Esophagus (tissue), 2 donors: ENCODE data around the gene RIMKLB. TPM values are rescaled to one million over a fixed set of nuclear protein-coding genes. Genes with fewer than 3 reads are reported as not detected.

Experiments used
- H3K27ac ChIP-seq, 2 donors: one replicate each; pipeline ENCODE4 v1.5.1; 2013; ENCODE audit warnings: low read depth in 2 of 2, mild to moderate bottlenecking in 2 of 2, inconsistent platforms in 1 of 2, low read length in 1 of 2, moderate library complexity in 1 of 2
- H3K27me3 ChIP-seq, 2 donors: one replicate each; pipeline ENCODE4 v1.6.1; 2013; ENCODE audit warnings: low read length in 2 of 2, control low read depth in 1 of 2, mild to moderate bottlenecking in 1 of 2; ENCODE audit not compliant: insufficient read depth in 2 of 2, control insufficient read depth in 1 of 2
- H3K36me3 ChIP-seq, 2 donors: one replicate each; pipeline ENCODE4 v1.6.1; 2013; ENCODE audit warnings: low read length in 1 of 2; ENCODE audit not compliant: control insufficient read depth in 2 of 2, insufficient read depth in 2 of 2
- H3K4me1 ChIP-seq, 2 donors: one replicate each; pipeline ENCODE4 v1.6.1; 2013; ENCODE audit warnings: low read length in 1 of 2; ENCODE audit not compliant: control insufficient read depth in 2 of 2, insufficient read depth in 2 of 2
- H3K4me3 ChIP-seq, 2 donors: one replicate each; pipeline ENCODE4 v1.5.1; 2013; ENCODE audit warnings: low read length in 2 of 2, mild to moderate bottlenecking in 2 of 2, low read depth in 1 of 2, moderate library complexity in 1 of 2
- H3K9me3 ChIP-seq, 2 donors: one replicate each; pipeline ENCODE4 v1.6.1; 2013; ENCODE audit warnings: mild to moderate bottlenecking in 2 of 2, low read depth in 1 of 2, low read length in 1 of 2, moderate library complexity in 1 of 2; ENCODE audit not compliant: control insufficient read depth in 2 of 2, insufficient read depth in 1 of 2
- WGBS, 2 donors: extraction: QIAGEN DNeasy Blood & Tissue Kit; methylation state at CpG; one replicate each; pipeline ENCODE4 v1.1.7; 2013; 5-methylcytosine and 5-hydroxymethylcytosine counted together
- polyA plus RNA-seq, 2 donors: library from polyadenylated mRNA; stranded (reverse); fragments of 200-250 nt; gene quantifications; one replicate each; pipeline ENCODE4 v1.2.3, GENCODE V29; 2013
- donor health status: healthy with polysubstance abuse.
- donor health status: Bipolar disorder and iron deficiency.

RIMKLB gene
- polyA plus RNA-seq, 2 donors, result 11.2 to 22.5 TPM

DNA sequence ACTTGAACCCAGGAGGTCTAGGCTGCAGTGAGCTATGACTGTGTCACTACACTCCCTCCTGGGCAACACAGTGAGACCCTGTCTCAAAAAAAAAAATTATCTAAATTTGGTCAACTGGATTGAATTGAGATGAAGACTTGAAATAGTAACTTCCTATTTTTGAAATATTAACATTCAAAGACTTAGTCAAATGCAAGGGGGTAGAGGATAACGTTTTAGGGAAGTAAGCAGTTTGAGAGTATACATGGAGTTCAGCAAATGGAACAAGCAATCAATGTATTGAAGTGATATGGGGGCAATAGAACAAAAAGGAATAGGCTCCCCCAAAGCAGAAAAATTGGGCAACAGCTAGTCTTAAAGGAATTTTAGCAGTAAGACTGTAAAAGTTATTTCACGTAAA lies 30.5 kb upstream of the RIMKLB start:
- 66 to 69% methylated on average over 2 of the region's 2 CpGs for WGBS, 2 donors
- peaks cover 0 to 3% of the 10 kb centered on the region in 2 donors for H3K4me1 ChIP-seq
- H3K27me3 ChIP-seq, result no peaks in the 10 kb centered on the region
- no peak overlapping the region for H3K4me3 ChIP-seq
- no peaks in the 10 kb centered on the region for H3K9me3 ChIP-seq
- H3K36me3 ChIP-seq, result no peaks in the 10 kb centered on the region
- no peak overlapping the region for H3K27ac ChIP-seq

- Histone ChIP-seq H3K27ac (no peak overlapping the region), H3K4me3 (no peak overlapping the region), H3K9me3 (no peaks in the 10 kb centered on the region), H3K4me1 (no peaks in the 10 kb centered on the region), H3K36me3 (no peaks in the 10 kb centered on the region), H3K27me3 (no peaks in the 10 kb centered on the region)
- 54 to 81% methylated on average over 2 of the region's 2 CpGs for WGBS, 2 donors
These were observed 29.4 kb upstream of the RIMKLB start for GRCh38 chr12:8668441-8668840.

GRCh38 chr12:8672381-8672780 lies 25.4 kb upstream of the RIMKLB start:
- no peaks in the 10 kb centered on the region for H3K9me3 ChIP-seq
- no peak overlapping the region for H3K27ac ChIP-seq
- H3K36me3 ChIP-seq, result no peaks in the 10 kb centered on the region
- WGBS, 2 donors, result 87 to 91% methylated on average over 5 of the region's 5 CpGs
- no peak overlapping the region for H3K4me3 ChIP-seq
- H3K27me3 ChIP-seq, result no peaks in the 10 kb centered on the region
- H3K4me1 ChIP-seq, result no peaks in the 10 kb centered on the region

DNA sequence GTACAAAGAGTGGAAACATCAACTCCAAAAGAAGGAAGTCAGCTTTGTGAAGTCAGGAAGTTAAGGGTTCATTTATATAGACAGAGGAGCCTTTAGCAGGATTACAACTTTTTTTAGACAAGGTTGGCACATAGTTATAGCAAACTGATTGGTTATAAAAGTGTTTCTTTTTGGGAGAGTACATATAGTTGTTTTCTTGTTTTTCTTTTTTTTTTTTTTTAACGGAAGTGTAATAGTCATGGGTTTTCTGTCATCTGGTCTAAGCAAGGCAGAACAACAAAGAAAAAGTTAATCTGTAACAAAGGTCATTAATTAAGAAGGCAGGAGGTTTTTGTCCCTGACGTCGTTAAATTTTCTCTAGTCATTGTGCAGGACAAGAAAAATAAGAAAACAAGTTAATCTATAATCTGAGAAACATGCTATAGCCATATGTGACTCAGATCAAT lies 22.2 kb upstream of the RIMKLB start:
- 30 to 42% methylated on average over 3 of the region's 3 CpGs for WGBS, 2 donors
- Histone ChIP-seq H3K4me3 (no peak overlapping the region), H3K36me3 (no peaks in the 10 kb centered on the region), H3K4me1 (no peaks in the 10 kb centered on the region), H3K27me3 (no peaks in the 10 kb centered on the region), H3K9me3 (no peaks in the 10 kb centered on the region), H3K27ac (no peak overlapping the region)

DNA sequence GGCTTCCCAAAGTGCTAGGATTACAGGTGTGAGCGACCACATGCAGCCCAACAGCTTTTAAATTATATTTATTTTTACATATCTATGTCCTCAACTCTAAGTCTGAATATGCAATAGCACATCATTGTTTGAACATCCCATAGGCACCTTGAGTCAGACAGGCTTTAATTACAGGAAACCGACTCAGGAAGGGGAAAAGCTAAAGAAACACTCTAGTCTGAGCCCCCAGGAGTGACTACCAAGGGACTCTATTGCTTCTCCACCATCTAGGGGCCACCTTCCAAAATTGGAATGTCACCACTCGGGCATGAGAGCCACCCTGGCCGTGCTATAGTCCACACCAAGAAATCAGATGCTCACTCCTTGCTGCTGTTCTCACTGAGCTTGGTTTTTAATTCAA lies 21.1 kb upstream of the RIMKLB start:
- no peaks in the 10 kb centered on the region for H3K36me3 ChIP-seq
- H3K9me3 ChIP-seq, result no peaks in the 10 kb centered on the region
- no peak overlapping the region for H3K4me3 ChIP-seq
- no peaks in the 10 kb centered on the region for H3K27me3 ChIP-seq
- no peak overlapping the region for H3K27ac ChIP-seq
- 81 to 87% methylated on average over 4 of the region's 4 CpGs for WGBS, 2 donors
- H3K4me1 ChIP-seq, result no peaks in the 10 kb centered on the region

DNA sequence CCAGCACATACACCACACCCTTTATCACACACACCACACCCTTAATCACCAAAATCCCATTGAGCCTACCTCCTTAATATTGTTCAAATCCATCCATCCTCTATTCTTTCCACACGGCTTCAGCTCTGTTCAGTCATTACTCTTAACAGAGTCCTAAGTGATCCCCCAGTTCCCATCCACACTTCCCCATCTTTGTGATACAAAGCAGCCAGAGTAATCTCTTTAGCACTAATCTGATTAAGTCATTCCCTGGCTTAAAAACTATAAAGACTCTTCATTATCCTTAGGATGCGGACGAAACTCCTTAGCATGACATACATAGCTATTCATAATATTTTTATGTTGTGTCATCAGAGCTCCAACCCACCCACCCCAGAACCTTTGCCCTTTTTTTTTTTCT lies 20.4 kb upstream of the RIMKLB start:
- WGBS, 2 donors, result 87 to 88% methylated on average over 3 of the region's 3 CpGs
- Histone ChIP-seq H3K9me3 (no peaks in the 10 kb centered on the region), H3K27me3 (no peaks in the 10 kb centered on the region), H3K4me3 (no peak overlapping the region), H3K36me3 (no peaks in the 10 kb centered on the region), H3K4me1 (no peaks in the 10 kb centered on the region), H3K27ac (no peak overlapping the region)

DNA sequence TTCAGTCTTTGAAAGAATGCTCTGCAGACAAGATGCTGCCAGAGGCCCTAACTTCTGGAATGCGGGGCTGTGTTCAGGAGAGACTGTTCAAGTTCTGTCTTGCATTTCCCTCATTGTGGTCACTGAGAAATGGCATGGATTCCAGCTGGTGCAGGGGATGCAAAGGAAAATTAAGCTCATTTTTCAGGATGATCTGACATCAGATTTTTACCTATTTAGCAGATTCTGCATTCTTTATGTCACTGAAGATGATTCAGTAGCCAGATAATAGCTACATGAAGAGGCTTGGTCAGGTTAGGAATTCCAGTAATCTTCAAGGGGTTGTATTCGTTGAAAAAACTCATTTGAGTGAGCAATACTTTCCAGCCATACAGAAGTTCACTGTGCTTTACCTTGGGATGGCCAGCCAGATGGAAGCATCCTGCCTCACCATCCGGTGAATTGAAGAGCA lies 19.1 kb upstream of the RIMKLB start:
- Histone ChIP-seq H3K27me3 (no peaks in the 10 kb centered on the region), H3K36me3 (no peaks in the 10 kb centered on the region), H3K9me3 (no peaks in the 10 kb centered on the region), H3K4me3 (no peak overlapping the region), H3K4me1 (no peaks in the 10 kb centered on the region), H3K27ac (no peak overlapping the region)
- WGBS, 2 donors, result 61 to 69% methylated on average over 3 of the region's 3 CpGs

DNA sequence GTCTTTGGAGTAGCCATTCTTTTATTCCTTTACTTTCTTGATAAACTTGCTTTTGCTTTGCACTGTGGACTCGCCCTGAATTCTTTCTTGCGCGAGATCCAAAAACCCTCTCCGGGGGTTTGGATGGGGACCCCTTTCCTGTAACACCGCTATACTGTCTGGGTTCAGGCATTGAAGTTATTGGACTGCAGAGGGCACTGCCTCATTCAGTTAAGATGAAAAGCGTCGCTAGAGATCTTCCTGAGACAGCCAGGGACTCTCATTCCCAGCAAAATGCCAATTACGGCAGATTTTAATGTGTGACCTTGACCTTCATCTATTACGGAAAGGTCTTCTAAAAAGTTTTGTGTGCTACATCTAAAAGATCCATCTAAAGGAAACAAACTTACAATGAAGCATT lies 17.3 kb upstream of the RIMKLB start:
- H3K4me3 ChIP-seq, result no peak overlapping the region
- no peaks in the 10 kb centered on the region for H3K4me1 ChIP-seq
- H3K36me3 ChIP-seq, result no peaks in the 10 kb centered on the region
- no peak overlapping the region for H3K27ac ChIP-seq
- no peaks in the 10 kb centered on the region for H3K9me3 ChIP-seq
- H3K27me3 ChIP-seq, result no peaks in the 10 kb centered on the region
- WGBS, 2 donors, result 75 to 84% methylated on average over 9 of the region's 9 CpGs

DNA sequence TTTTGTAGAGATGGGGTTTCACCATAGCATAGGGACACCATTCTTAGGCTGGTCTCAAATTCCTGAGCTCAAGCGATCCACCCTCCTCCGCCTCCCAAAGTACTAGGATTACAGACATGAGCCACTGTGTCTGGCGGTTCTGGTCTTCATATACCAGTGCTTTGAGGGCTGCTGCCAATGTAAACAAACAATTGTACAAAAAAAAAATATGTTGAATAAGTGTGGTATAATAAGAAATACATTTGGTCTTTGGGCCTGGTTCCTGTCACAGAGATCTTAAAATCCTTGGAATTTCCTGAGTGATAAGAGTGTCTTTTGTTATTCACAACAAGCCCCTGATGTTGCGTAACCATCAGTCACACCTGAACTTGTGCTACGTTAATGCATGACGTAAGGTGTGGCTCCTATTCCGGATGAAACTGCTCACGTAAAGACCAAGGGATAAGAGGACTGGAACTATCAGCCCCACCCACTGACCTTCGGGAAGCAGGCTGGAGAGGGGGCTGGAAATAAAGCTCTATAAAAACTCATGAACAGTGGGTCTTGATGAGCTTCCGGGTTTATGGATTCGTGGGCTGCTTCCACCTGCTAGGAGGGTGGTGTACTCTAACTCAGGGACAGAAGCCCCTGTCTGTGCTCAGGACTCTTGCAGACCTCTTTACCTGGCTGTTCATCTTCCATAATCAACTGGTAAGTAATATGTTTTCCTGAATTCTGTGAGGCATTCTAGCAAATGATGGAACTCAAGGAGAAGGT lies 16.5 kb upstream of the RIMKLB start:
- Histone ChIP-seq H3K27me3 (no peaks in the 10 kb centered on the region), H3K27ac (peak overlapping the region; percentile 1 to 44), H3K4me3 (no peak overlapping the region), H3K4me1 (no peaks in the 10 kb centered on the region), H3K9me3 (no peaks in the 10 kb centered on the region), H3K36me3 (no peaks in the 10 kb centered on the region)
- WGBS, 2 donors, result 24 to 30% methylated on average over 11 of the region's 11 CpGs

DNA sequence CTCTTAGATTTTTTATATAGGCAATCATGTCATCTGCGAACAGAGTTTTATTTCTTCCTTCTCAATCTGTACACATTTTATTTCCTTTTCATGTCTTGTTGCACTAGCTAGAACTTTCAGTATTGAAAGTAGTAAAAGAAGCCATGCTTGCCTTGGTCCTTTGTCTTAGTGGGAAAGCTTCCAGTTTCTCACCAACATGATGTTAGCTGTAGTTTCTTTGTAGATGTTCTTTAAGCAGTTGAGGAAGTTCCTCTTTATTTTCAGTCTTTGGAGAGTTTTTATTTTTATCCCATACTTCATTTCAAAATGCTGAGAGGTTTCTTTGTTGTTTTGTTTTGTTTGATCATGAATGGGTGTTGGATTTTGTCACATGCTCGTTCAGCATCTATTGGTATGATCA lies 12.7 kb upstream of the RIMKLB start:
- no peaks in the 10 kb centered on the region for H3K4me1 ChIP-seq
- WGBS, 2 donors, result 76% methylated on average over 2 of the region's 2 CpGs
- no peaks in the 10 kb centered on the region for H3K9me3 ChIP-seq

More for the DNA sequence above, 12.7 kb upstream of the RIMKLB start:
- Histone ChIP-seq H3K27ac (no peak overlapping the region), H3K27me3 (no peaks in the 10 kb centered on the region), H3K36me3 (no peaks in the 10 kb centered on the region), H3K4me3 (no peak overlapping the region)
